ENCODE results near the gene LMF1.

The LMF1 gene

GRCh38 chr16:947255-947921 lies 23.4 kb downstream of the LMF1 start:
- no peak for DNase-seq

- no peak for DNase-seq
Measured at GRCh38 chr16:946048-946395, 24.8 kb downstream of the LMF1 start.

GRCh38 chr16:945271-946047 lies 25.3 kb downstream of the LMF1 start:
- no peak for DNase-seq

- DNase-seq: no peak
Measured at GRCh38 chr16:943971-944370, 26.8 kb downstream of the LMF1 start.

- no peak for DNase-seq
Measured at GRCh38 chr16:942436-943060, 28.2 kb downstream of the LMF1 start.

GRCh38 chr16:939941-940340 lies 30.8 kb downstream of the LMF1 start:
- no peak for DNase-seq

- DNase-seq: no peak
Measured at GRCh38 chr16:939311-939710, 31.5 kb downstream of the LMF1 start.

- no peak for DNase-seq
Measured at GRCh38 chr16:938752-939151, 32.0 kb downstream of the LMF1 start.

GRCh38 chr16:938136-938535 lies 32.6 kb downstream of the LMF1 start:
- DNase-seq: no peak

GRCh38 chr16:937723-938122 lies 33.1 kb downstream of the LMF1 start:
- no peak for DNase-seq

GRCh38 chr16:937311-937710 lies 33.5 kb downstream of the LMF1 start:
- no peak for DNase-seq

GRCh38 chr16:935684-936083 lies 35.1 kb downstream of the LMF1 start:
- no peak for DNase-seq

- no peak for DNase-seq
Measured at GRCh38 chr16:934178-934577, 36.6 kb downstream of the LMF1 start.

GRCh38 chr16:933581-933980 lies 37.2 kb downstream of the LMF1 start:
- DNase-seq: no peak

GRCh38 chr16:932831-933330 lies 37.9 kb downstream of the LMF1 start:
- no peak for DNase-seq

- no peak for DNase-seq
Measured at GRCh38 chr16:931626-932500, 38.9 kb downstream of the LMF1 start.

- no peak for DNase-seq
Measured at GRCh38 chr16:931171-931570, 39.6 kb downstream of the LMF1 start.

- no peak for DNase-seq
Measured at GRCh38 chr16:930511-930910, 40.3 kb downstream of the LMF1 start.

GRCh38 chr16:930076-930475 lies 40.7 kb downstream of the LMF1 start:
- no peak for DNase-seq

GRCh38 chr16:929227-930073 lies 41.3 kb downstream of the LMF1 start:
- no peak for DNase-seq

- no peak for DNase-seq
Measured at GRCh38 chr16:928526-928925, 42.3 kb downstream of the LMF1 start.

- DNase-seq: no peak
Measured at GRCh38 chr16:927931-928330, 42.9 kb downstream of the LMF1 start.

All from suppressor macrophage treated with lipopolysaccharide for 1 hour (primary cell).